Thymus (tissue), 11 donors: Measurements from ENCODE around the gene CSHL1. TPM values are rescaled to one million over a fixed set of nuclear protein-coding genes. Genes with fewer than 3 reads are reported as not detected.
"Not testable (repeated sequence)": the region's sequence is repeated elsewhere in the genome, so short reads cannot be mapped to it uniquely, and the experiment has no call there.

ENCODE experiments used
- DNase-seq, 9 donors: peaks; one replicate each; pipeline ENCODE4 v3.0.0-alpha.2; 2013; ENCODE audit warnings: low spot score in 9 of 9, low read depth in 6 of 9, missing footprints in 1 of 9
- H3K27ac ChIP-seq, 2 donors: one replicate each; pipeline ENCODE4 v1.5.1; 2013; ENCODE audit warnings: control low read depth in 1 of 2, low read depth in 1 of 2, low read length in 1 of 2, mild to moderate bottlenecking in 1 of 2, moderate library complexity in 1 of 2
- H3K27me3 ChIP-seq, 2 donors: one replicate each; pipeline ENCODE4 v1.5.1; 2013; ENCODE audit warnings: low read length in 1 of 2; ENCODE audit not compliant: control insufficient read depth in 2 of 2, insufficient read depth in 1 of 2
- H3K36me3 ChIP-seq, 2 donors: one replicate each; pipeline ENCODE4 v1.5.1; 2013; ENCODE audit warnings: low read length in 1 of 2, mild to moderate bottlenecking in 1 of 2, moderate library complexity in 1 of 2; ENCODE audit not compliant: control insufficient read depth in 2 of 2, insufficient read depth in 2 of 2
- H3K4me1 ChIP-seq, 2 donors: one replicate each; pipeline ENCODE4 v1.5.1; 2013; ENCODE audit warnings: low read length in 2 of 2; ENCODE audit not compliant: control insufficient read depth in 2 of 2, insufficient read depth in 2 of 2
- H3K4me3 ChIP-seq, 2 donors: one replicate each; pipeline ENCODE4 v1.5.1; 2013; ENCODE audit warnings: low read length in 2 of 2, control low read depth in 1 of 2, mild to moderate bottlenecking in 1 of 2
- H3K9me3 ChIP-seq, 2 donors: one replicate each; pipeline ENCODE4 v1.5.1; 2013; ENCODE audit warnings: low read length in 1 of 2, mild to moderate bottlenecking in 1 of 2; ENCODE audit not compliant: control insufficient read depth in 2 of 2, insufficient read depth in 1 of 2
- WGBS: extraction: QIAGEN DNeasy Blood & Tissue Kit; methylation state at CpG from one replicate; pipeline ENCODE4 v1.1.7; 2013; 5-methylcytosine and 5-hydroxymethylcytosine counted together
- polyA plus RNA-seq: library from polyadenylated mRNA; stranded (reverse); fragments of 200-250 nt; gene quantifications from one replicate; pipeline ENCODE4 v1.2.3, GENCODE V29; 2013
- total RNA-seq: library from RNA; stranded (reverse); fragments of 120-200 nt; gene quantifications from one replicate; pipeline ENCODE4 v1.2.4, GENCODE V29; 2013
- donor health status: healthy.

CSHL1 gene
- total and polyA plus RNA-seq, 2 donors = 0.24 to 1.3 TPM

DNA sequence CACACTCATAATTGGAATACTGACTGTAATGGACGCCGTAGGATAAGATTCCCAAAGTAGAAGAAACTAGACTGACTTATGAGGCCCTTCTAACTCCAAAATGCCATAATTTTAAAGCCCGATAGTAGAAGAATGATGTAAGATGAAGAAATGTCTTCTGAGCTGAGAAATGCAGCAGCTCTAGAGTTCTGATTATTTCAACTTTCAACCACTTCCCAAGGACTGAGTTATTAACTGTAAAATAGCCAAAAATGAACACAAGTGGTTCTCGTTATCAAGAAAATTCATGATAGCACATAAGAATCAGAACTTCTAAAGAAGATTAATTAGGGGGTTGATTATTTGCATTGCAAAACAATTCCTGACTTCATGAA lies 40.8 kb downstream of the CSHL1 start:
- DNase-seq, H3K27ac ChIP-seq, H3K4me3 ChIP-seq, H3K9me3 ChIP-seq, H3K27me3 ChIP-seq, H3K36me3 ChIP-seq, H3K4me1 ChIP-seq: not testable (repeated sequence)
- 97% methylated on average over 4 of the region's 4 CpGs for WGBS

DNA sequence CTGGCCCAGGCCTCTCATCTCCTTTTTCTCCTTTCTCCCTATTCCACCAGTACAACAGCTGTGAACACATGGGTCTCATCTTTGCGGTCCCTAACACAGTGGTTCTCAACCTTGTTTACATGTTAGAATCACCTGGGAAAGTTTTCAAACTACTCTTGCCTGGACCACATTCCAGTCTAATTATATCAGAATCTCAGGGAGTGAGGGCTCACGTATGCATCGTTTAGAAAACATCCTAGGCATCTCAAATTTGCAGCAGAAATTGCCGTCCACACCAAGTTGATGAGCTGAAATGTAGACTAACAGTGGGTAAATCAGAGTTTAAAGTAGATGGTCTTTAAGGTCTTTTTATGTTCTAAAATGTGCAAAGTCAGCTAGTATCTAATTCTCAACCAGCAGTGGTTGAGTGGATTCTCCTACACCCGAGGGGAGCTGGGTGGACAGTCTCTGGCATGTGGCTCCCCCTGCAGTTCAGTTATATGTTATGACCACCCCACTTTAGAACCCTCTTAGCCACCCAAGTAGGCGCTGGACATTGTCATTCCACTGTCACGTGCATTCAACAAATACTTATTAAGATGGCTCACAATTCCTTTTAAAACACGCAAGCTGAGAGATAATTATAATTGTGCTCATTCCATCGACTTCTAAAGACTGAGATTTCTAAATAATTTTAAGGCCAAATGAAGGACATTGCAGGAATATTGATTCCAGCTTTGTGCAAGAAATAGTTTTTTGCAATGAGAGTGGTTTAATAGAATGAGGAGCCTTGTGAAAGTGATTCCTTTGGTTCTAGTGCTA lies 41.4 kb downstream of the CSHL1 start:
- H3K27me3 ChIP-seq, H3K4me3 ChIP-seq, H3K27ac ChIP-seq, H3K36me3 ChIP-seq, H3K9me3 ChIP-seq, H3K4me1 ChIP-seq, DNase-seq: not testable (repeated sequence)
- 82% methylated on average over 9 of the region's 9 CpGs for whole genome bisulfite sequencing

DNA sequence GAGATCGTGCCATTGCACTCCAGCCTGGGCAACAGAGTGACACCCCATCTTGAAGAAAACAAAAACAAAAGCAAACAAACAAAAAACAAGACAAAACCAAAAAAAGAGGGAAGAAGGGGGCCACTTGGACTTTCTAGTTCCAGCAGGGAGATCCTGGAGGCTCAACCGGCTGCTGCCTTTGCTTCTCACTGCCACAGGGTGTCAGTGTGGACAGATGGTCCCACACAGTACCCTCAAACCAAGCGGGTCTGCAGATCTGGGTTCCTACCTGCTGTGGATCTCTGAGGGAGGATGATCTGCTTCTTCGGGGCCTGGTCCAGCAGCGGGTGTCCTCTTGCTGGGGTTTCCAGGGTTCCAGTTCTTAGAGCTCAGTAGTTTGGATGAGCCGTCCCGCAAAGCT lies 44.4 kb downstream of the CSHL1 start:
- not testable (repeated sequence) for H3K27ac ChIP-seq, H3K27me3 ChIP-seq, H3K9me3 ChIP-seq, DNase-seq, H3K4me3 ChIP-seq, H3K36me3 ChIP-seq, H3K4me1 ChIP-seq
- 84% methylated on average over 7 of the region's 7 CpGs for WGBS

Other genes with a start within 250 kb of the CSHL1 start
- gene LIMD2, start 211.1 kb downstream of the CSHL1 start, total RNA-seq = 202 TPM
- gene LIMD2, start 211.1 kb downstream of the CSHL1 start, polyA plus RNA-seq = 309 TPM
- 13.4 TPM for gene STRADA, start 169.5 kb downstream of the CSHL1 start, total RNA-seq
- 32.2 TPM for gene STRADA, start 169.5 kb downstream of the CSHL1 start, polyA plus RNA-seq
- 34.7 TPM for gene CCDC47, start 137.7 kb downstream of the CSHL1 start, total RNA-seq
- 25.9 TPM for gene CCDC47, start 137.7 kb downstream of the CSHL1 start, polyA plus RNA-seq
- 58.9 TPM for gene DDX42, start 137.1 kb downstream of the CSHL1 start, total RNA-seq
- gene DDX42, start 137.1 kb downstream of the CSHL1 start, polyA plus RNA-seq = 92.8 TPM
- 31.7 TPM for gene PSMC5, start 83.8 kb downstream of the CSHL1 start, total RNA-seq
- gene PSMC5, start 83.8 kb downstream of the CSHL1 start, polyA plus RNA-seq = 179 TPM
- 32.9 TPM for gene FTSJ3, start 83.6 kb downstream of the CSHL1 start, total RNA-seq
- gene FTSJ3, start 83.6 kb downstream of the CSHL1 start, polyA plus RNA-seq = 21.0 TPM
- gene SMARCD2, start 68.6 kb downstream of the CSHL1 start, total RNA-seq = 72.1 TPM
- 68.9 TPM for gene SMARCD2, start 68.6 kb downstream of the CSHL1 start, polyA plus RNA-seq
- gene CSH2, start 37.6 kb downstream of the CSHL1 start, total RNA-seq = 1.0 TPM
- gene CSH2, start 37.6 kb downstream of the CSHL1 start, polyA plus RNA-seq = 11.2 TPM
- gene GH2, start 29.3 kb downstream of the CSHL1 start, total RNA-seq = 0.24 TPM
- 1.2 TPM for gene GH2, start 29.3 kb downstream of the CSHL1 start, polyA plus RNA-seq
- 2.3 TPM for gene CSH1, start 14.7 kb downstream of the CSHL1 start, total RNA-seq
- 11.6 TPM for gene CSH1, start 14.7 kb downstream of the CSHL1 start, polyA plus RNA-seq
- gene GH1, start 7.6 kb upstream of the CSHL1 start, total RNA-seq = 0.33 TPM
- gene GH1, start 7.6 kb upstream of the CSHL1 start, polyA plus RNA-seq = 3.1 TPM
- 19.5 TPM for gene CD79B, start 21.1 kb upstream of the CSHL1 start, total RNA-seq
- gene CD79B, start 21.1 kb upstream of the CSHL1 start, polyA plus RNA-seq = 34.1 TPM
- gene SCN4A, start 61.7 kb upstream of the CSHL1 start, total RNA-seq = 0.19 TPM
- 0.46 TPM for gene SCN4A, start 61.7 kb upstream of the CSHL1 start, polyA plus RNA-seq
- gene PRR29, start 87.1 kb upstream of the CSHL1 start, total RNA-seq = 0.28 TPM
- gene PRR29, start 87.1 kb upstream of the CSHL1 start, polyA plus RNA-seq = 0.43 TPM
- gene ICAM2, start 109.4 kb upstream of the CSHL1 start, total RNA-seq = 53.9 TPM
- gene ICAM2, start 109.4 kb upstream of the CSHL1 start, polyA plus RNA-seq = 38.6 TPM
- gene ERN1, start 218.9 kb upstream of the CSHL1 start, total RNA-seq = 5.9 TPM
- 7.4 TPM for gene ERN1, start 218.9 kb upstream of the CSHL1 start, polyA plus RNA-seq